Gastrocnemius medialis (tissue), 4 donors: ENCODE data around the gene SYT9. TPM values are rescaled to one million over a fixed set of nuclear protein-coding genes. Genes with fewer than 3 reads are reported as not detected.

Experiments
- ATAC-seq, 2 donors: fragments of 150-250 bp; one replicate each; pipeline ENCODE4 v1.9.1; 2016
- DNase-seq, 2 donors: peaks; one replicate each; pipeline ENCODE4 v3.0.0-alpha.2; 2019
- H3K27ac ChIP-seq, 4 donors: fragments of 200-600 bp; sonication (generic); 1 replicate in 1 of 4; 2 replicates in 3 of 4; pipeline ENCODE4 v1.5.1; 2016 to 2018; ENCODE audit warnings: mild to moderate bottlenecking in 2 of 4, moderate library complexity in 1 of 4
- H3K27me3 ChIP-seq, 3 donors: fragments of 200-600 bp; sonication (generic) in 2 of 3; 1 replicate in 1 of 3; 2 replicates in 2 of 3; pipeline versions ENCODE4 v1.5.1 to v1.6.0; 2016 to 2019; ENCODE audit warnings: mild to moderate bottlenecking in 1 of 3, moderate library complexity in 1 of 3
- H3K36me3 ChIP-seq, 2 donors: fragments of 200-600 bp; sonication (generic) in 1 of 2; one replicate each; pipeline ENCODE4 v1.5.1; 2017 to 2018
- H3K4me1 ChIP-seq, 2 donors: fragments of 200-600 bp; sonication (generic) in 1 of 2; one replicate each; pipeline ENCODE4 v1.5.1; 2016 to 2017; ENCODE audit warnings: mild to moderate bottlenecking in 2 of 2
- H3K4me3 ChIP-seq, 4 donors: fragments of 200-600 bp; sonication (generic) in 3 of 4; 1 replicate in 1 of 4; 2 replicates in 3 of 4; pipeline ENCODE4 v1.5.1; 2016 to 2019; ENCODE audit warnings: mild to moderate bottlenecking in 2 of 4
- H3K9me3 ChIP-seq, 3 donors: fragments of 200-600 bp; sonication (generic) in 2 of 3; 1 replicate in 1 of 3; 2 replicates in 2 of 3; pipeline ENCODE4 v1.5.1; 2016 to 2019
- CTCF ChIP-seq, 5 experiments: fragments of 450-650 bp in 3 of 5; fragments of 200-600 bp in 2 of 5; sonication (generic) in 2 of 5; IDR thresholded peaks in 4 of 5; conservative IDR thresholded peaks in 1 of 5; 1 replicate in 4 of 5; 2 replicates in 1 of 5; pipeline ENCODE4 v1.5.1; 2016 to 2019; ENCODE audit warnings: antibody characterized with exemption in 5 of 5, mild to moderate bottlenecking in 3 of 5, moderate library complexity in 3 of 5
- POLR2A ChIP-seq, 2 donors: fragments of 450-650 bp; IDR thresholded peaks; one replicate each; pipeline ENCODE4 v1.6.1; 2017; ENCODE audit warnings: antibody characterized with exemption in 2 of 2, mild to moderate bottlenecking in 2 of 2, moderate library complexity in 2 of 2
- in situ Hi-C, 4 donors: fragments of 200-750 bp; cut with MboI; loops; one replicate each; pipeline versions ENCODE4 v1.15.0 to v1.8.0; 2017; ENCODE audit warnings: low sequenced_read_pairs in 4 of 4
- intact Hi-C: fragments of 100-400 bp; cut with DNase I; formaldehyde crosslinking; loops from one replicate; pipeline ENCODE4 v1.15.1; 2023; ENCODE audit warnings: low total_unique reads
- total RNA-seq, 4 donors: library from RNA; depleted of rRNA; stranded (reverse); fragments of >200 nt; gene quantifications; one replicate each; pipeline versions ENCODE4 v1.1.0 to v1.2.3, GENCODE V29; 2016

The SYT9 gene
- total RNA-seq, 4 donors from 2014 or later, result 0.09 TPM; not detected in 3

- intact Hi-C loops, result no loop called here
Measured at GRCh38 chr11:7487360-7487759, 235.7 kb downstream of the SYT9 start.

GRCh38 chr11:7488681-7489080 lies 237.0 kb downstream of the SYT9 start:
- intact Hi-C loops, result no loop called here
- Histone ChIP-seq H3K4me1 (peaks cover 0 to 7% of the 10 kb centered on the region in 2 donors), H3K27ac (no peak overlapping the region), H3K27me3 (no peaks in the 10 kb centered on the region), H3K9me3 (no peaks in the 10 kb centered on the region), H3K36me3 (no peaks in the 10 kb centered on the region), H3K4me3 (no peak overlapping the region)
- TF ChIP-seq CTCF (IDR thresholded peaks at IDR 0.05 in 4 of 5, conservative IDR thresholded peaks at IDR 0.05 in 1 of 5) (no peak), POLR2A (IDR thresholded peaks at IDR 0.05) (no peak)
- ATAC-seq, result no peak
- no peak for DNase-seq
- in situ Hi-C loops, result no loop called here

More at GRCh38 chr11:7487360-7487759, 235.7 kb downstream of the SYT9 start:
- ATAC-seq, result no peak
- Histone ChIP-seq H3K36me3 (no peaks in the 10 kb centered on the region), H3K27me3 (no peaks in the 10 kb centered on the region), H3K4me1 (peaks cover 0 to 3% of the 10 kb centered on the region in 2 donors), H3K27ac (no peak overlapping the region), H3K9me3 (no peaks in the 10 kb centered on the region), H3K4me3 (peak overlapping the region in 1 of 4 donors; percentile 42)
- TF ChIP-seq POLR2A (IDR thresholded peaks at IDR 0.05) (no peak), CTCF (IDR thresholded peaks at IDR 0.05 in 4 of 5, conservative IDR thresholded peaks at IDR 0.05 in 1 of 5) (no peak)
- in situ Hi-C loops, result no loop called here
- no peak for DNase-seq

GRCh38 chr11:7489376-7489775 lies 237.7 kb downstream of the SYT9 start:
- H3K27ac ChIP-seq, result no peak overlapping the region
- DNase-seq, result no peak

GRCh38 chr11:7490054-7490453 lies 238.3 kb downstream of the SYT9 start:
- intact Hi-C loops, result no loop called here
- Histone ChIP-seq H3K4me1 (peaks cover 0 to 7% of the 10 kb centered on the region in 2 donors), H3K27me3 (no peaks in the 10 kb centered on the region), H3K9me3 (no peaks in the 10 kb centered on the region), H3K36me3 (no peaks in the 10 kb centered on the region), H3K27ac (peak overlapping the region in 1 of 4 donors; percentile 35), H3K4me3 (no peak overlapping the region)
- in situ Hi-C loops, result no loop called here
- no peak for TF ChIP-seq CTCF (IDR thresholded peaks at IDR 0.05 in 4 of 5, conservative IDR thresholded peaks at IDR 0.05 in 1 of 5)
- TF ChIP-seq POLR2A (IDR thresholded peaks at IDR 0.05), result no peak
- ATAC-seq (peak in 1 of 2 donors; percentile 76), DNase-seq (no peak)

More at GRCh38 chr11:7489376-7489775, 237.7 kb downstream of the SYT9 start:
- Histone ChIP-seq H3K27me3 (no peaks in the 10 kb centered on the region), H3K4me1 (peaks cover 0 to 7% of the 10 kb centered on the region in 2 donors), H3K9me3 (no peaks in the 10 kb centered on the region), H3K4me3 (no peak overlapping the region), H3K36me3 (no peaks in the 10 kb centered on the region)
- ATAC-seq, result no peak
- intact Hi-C loops (no loop called here), in situ Hi-C loops (no loop called here)
- no peak for TF ChIP-seq CTCF (IDR thresholded peaks at IDR 0.05 in 4 of 5, conservative IDR thresholded peaks at IDR 0.05 in 1 of 5)
- no peak for TF ChIP-seq POLR2A (IDR thresholded peaks at IDR 0.05)

- no peaks in the 10 kb centered on the region for H3K27me3 ChIP-seq
- H3K4me1 ChIP-seq, result peaks cover 0 to 7% of the 10 kb centered on the region in 2 donors
- H3K4me3 ChIP-seq, result no peak overlapping the region
- no peak for TF ChIP-seq POLR2A (IDR thresholded peaks at IDR 0.05)
- no peak for TF ChIP-seq CTCF (IDR thresholded peaks at IDR 0.05 in 4 of 5, conservative IDR thresholded peaks at IDR 0.05 in 1 of 5)
- H3K9me3 ChIP-seq, result no peaks in the 10 kb centered on the region
- in situ Hi-C loops, result no loop called here
- H3K27ac ChIP-seq, result peak overlapping the region in 1 of 4 donors; percentile 35
- intact Hi-C loops, result no loop called here
- no peaks in the 10 kb centered on the region for H3K36me3 ChIP-seq
- ATAC-seq (peak in 1 of 2 donors; percentile 26), DNase-seq (no peak)
Measured at GRCh38 chr11:7490535-7490934, 238.8 kb downstream of the SYT9 start.
